Osteoblast (primary cell): ENCODE data around the gene AKNAD1. TPM values are rescaled to one million over a fixed set of nuclear protein-coding genes. Genes with fewer than 3 reads are reported as not detected.
A peak's percentile ranks its signal among the peaks of the same experiment; 100 is the strongest.

Experiments used
- DNase-seq: peaks from one replicate; pipeline ENCODE4 v3.0.0; 2011; ENCODE audit warnings: low spot score, mixed read lengths; ENCODE audit not compliant: insufficient read length; ENCODE audit errors: missing footprints
- H2AFZ ChIP-seq: 2 replicates; pipeline ENCODE4 v1.6.0; 2011; ENCODE audit warnings: mild to moderate bottlenecking, low read length
- H3K27ac ChIP-seq: 2 replicates; pipeline ENCODE4 v1.5.1; 2011; ENCODE audit warnings: mild to moderate bottlenecking, low read depth, low read length, moderate library complexity
- H3K27me3 ChIP-seq: 2 replicates; pipeline ENCODE4 v1.6.0; 2012; ENCODE audit warnings: mild to moderate bottlenecking, control low read depth, inconsistent platforms, low read length, moderate library complexity; ENCODE audit not compliant: insufficient read depth
- H3K36me3 ChIP-seq: 2 replicates; pipeline ENCODE4 v1.5.1; 2011; ENCODE audit warnings: mild to moderate bottlenecking, low read length, control low read depth, moderate library complexity; ENCODE audit not compliant: insufficient read depth
- H3K4me1 ChIP-seq: 2 replicates; pipeline ENCODE4 v1.5.1; 2011; ENCODE audit warnings: mild to moderate bottlenecking, low read length, control low read depth, moderate library complexity; ENCODE audit not compliant: insufficient read depth
- H3K4me2 ChIP-seq: 2 replicates; pipeline ENCODE4 v1.6.0; 2011; ENCODE audit warnings: mild to moderate bottlenecking, low read length; ENCODE audit not compliant: insufficient read depth
- H3K4me3 ChIP-seq: fragments of 200-600 bp; sonication (generic); 3 replicates; pipeline ENCODE4 v1.5.1; 2012; ENCODE audit warnings: mild to moderate bottlenecking, low read length, inconsistent platforms; ENCODE audit not compliant: insufficient read depth
- H3K79me2 ChIP-seq: 2 replicates; pipeline ENCODE4 v1.6.0; 2012; ENCODE audit warnings: mild to moderate bottlenecking, low read length, control low read depth, inconsistent platforms; ENCODE audit not compliant: insufficient read depth
- H3K9me3 ChIP-seq: 2 replicates; pipeline ENCODE4 v1.5.1; 2011; ENCODE audit warnings: low read depth, low read length, control low read depth
- H4K20me1 ChIP-seq: 2 replicates; pipeline ENCODE4 v1.6.0; 2012; ENCODE audit warnings: mild to moderate bottlenecking, low read length, control low read depth; ENCODE audit not compliant: insufficient read depth
- CTCF ChIP-seq: IDR thresholded peaks from 2 replicates; pipeline ENCODE4 v1.5.1; 2011; ENCODE audit warnings: mild to moderate bottlenecking, low read depth, low read length, moderate library complexity; ENCODE audit errors: extremely low read depth
- total RNA-seq: library from RNA; depleted of rRNA; stranded (reverse); fragments of >200 nt; gene quantifications from 2 replicates; pipeline ENCODE4 v1.2.3, GENCODE V29; 2012

Gene AKNAD1
- total RNA-seq, 1 donor, result not detected

DNA sequence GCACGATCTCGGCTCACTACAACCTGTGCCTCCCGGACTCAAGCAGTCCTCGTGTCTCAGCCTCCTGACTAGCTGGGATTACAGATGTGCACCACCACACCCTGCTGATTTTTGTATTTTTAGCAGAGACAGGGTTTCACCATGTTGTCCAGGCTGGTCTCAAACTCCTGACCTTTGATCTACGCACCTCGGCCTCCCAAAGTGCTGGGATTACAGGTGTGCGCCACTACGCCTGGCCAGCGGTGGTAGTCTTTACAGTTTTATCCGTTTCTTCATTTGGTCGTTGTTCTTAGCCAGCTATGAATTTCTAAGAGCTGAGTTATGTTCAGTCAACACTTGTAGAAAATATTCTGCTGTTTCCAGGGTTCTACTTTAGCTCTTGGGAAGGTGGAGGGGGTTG is 53.3 kb downstream of the AKNAD1 start:
- TF ChIP-seq CTCF, result no peak
- DNase-seq, result no peak
- Histone ChIP-seq H3K79me2 (no peaks in the 10 kb centered on the region), H3K27me3 (no peaks in the 10 kb centered on the region), H3K4me2 (no peak overlapping the region), H3K4me3 (no peak overlapping the region), H3K36me3 (peaks cover 53% of the 10 kb centered on the region), H2AFZ (no peak overlapping the region), H3K9me3 (no peaks in the 10 kb centered on the region), H3K27ac (no peak overlapping the region), H4K20me1 (no peaks in the 10 kb centered on the region), H3K4me1 (peaks cover 12% of the 10 kb centered on the region)

- H3K27me3 ChIP-seq, result no peaks in the 10 kb centered on the region
- H2AFZ ChIP-seq, result no peak overlapping the region
- no peak overlapping the region for H3K4me3 ChIP-seq
- peak overlapping the region; percentile 21 for H3K27ac ChIP-seq
- no peaks in the 10 kb centered on the region for H4K20me1 ChIP-seq
- peaks cover 50% of the 10 kb centered on the region for H3K36me3 ChIP-seq
- H3K79me2 ChIP-seq, result no peaks in the 10 kb centered on the region
- peak; percentile 10 for DNase-seq
- TF ChIP-seq CTCF, result no peak
- H3K9me3 ChIP-seq, result no peaks in the 10 kb centered on the region
- no peak overlapping the region for H3K4me2 ChIP-seq
- peaks cover 12% of the 10 kb centered on the region for H3K4me1 ChIP-seq
Observed at GRCh38 chr1:108801101-108801500, 55.8 kb downstream of the AKNAD1 start.

GRCh38 chr1:108799001-108799400 is 57.9 kb downstream of the AKNAD1 start:
- H4K20me1 ChIP-seq, result no peaks in the 10 kb centered on the region
- H3K27ac ChIP-seq, result no peak overlapping the region
- no peak for DNase-seq
- H3K79me2 ChIP-seq, result no peaks in the 10 kb centered on the region
- H2AFZ ChIP-seq, result no peak overlapping the region
- no peaks in the 10 kb centered on the region for H3K27me3 ChIP-seq
- no peak for TF ChIP-seq CTCF
- no peaks in the 10 kb centered on the region for H3K9me3 ChIP-seq
- peaks cover 48% of the 10 kb centered on the region for H3K36me3 ChIP-seq
- no peak overlapping the region for H3K4me3 ChIP-seq
- peaks cover 12% of the 10 kb centered on the region for H3K4me1 ChIP-seq
- H3K4me2 ChIP-seq, result no peak overlapping the region

GRCh38 chr1:108792420-108792819 is 64.5 kb downstream of the AKNAD1 start:
- Histone ChIP-seq H2AFZ (no peak overlapping the region), H3K36me3 (peaks cover 37% of the 10 kb centered on the region), H3K4me2 (no peak overlapping the region), H3K27me3 (no peaks in the 10 kb centered on the region), H3K27ac (no peak overlapping the region), H3K4me3 (no peak overlapping the region), H3K79me2 (no peaks in the 10 kb centered on the region), H3K4me1 (no peaks in the 10 kb centered on the region), H3K9me3 (no peaks in the 10 kb centered on the region), H4K20me1 (no peaks in the 10 kb centered on the region)
- DNase-seq, result no peak
- TF ChIP-seq CTCF, result no peak
